Stimulated activated CD8-positive, alpha-beta memory T cell treated with anti-CD3 and anti-CD28 coated beads, Interleukin-4, amount 100 ng/mL, for 4 hours (primary cell): ENCODE data around the gene CNNM3.
"Not testable (repeated sequence)": the region's sequence is repeated elsewhere in the genome, so short reads cannot be mapped to it uniquely, and the experiment has no call there.

Experiments
- DNase-seq, 2 donors: peaks; one replicate each; pipeline ENCODE4 v3.0.0-alpha.2; 2020; ENCODE audit warnings: low read depth in 2 of 2, low spot score in 1 of 2

CNNM3 gene

DNA sequence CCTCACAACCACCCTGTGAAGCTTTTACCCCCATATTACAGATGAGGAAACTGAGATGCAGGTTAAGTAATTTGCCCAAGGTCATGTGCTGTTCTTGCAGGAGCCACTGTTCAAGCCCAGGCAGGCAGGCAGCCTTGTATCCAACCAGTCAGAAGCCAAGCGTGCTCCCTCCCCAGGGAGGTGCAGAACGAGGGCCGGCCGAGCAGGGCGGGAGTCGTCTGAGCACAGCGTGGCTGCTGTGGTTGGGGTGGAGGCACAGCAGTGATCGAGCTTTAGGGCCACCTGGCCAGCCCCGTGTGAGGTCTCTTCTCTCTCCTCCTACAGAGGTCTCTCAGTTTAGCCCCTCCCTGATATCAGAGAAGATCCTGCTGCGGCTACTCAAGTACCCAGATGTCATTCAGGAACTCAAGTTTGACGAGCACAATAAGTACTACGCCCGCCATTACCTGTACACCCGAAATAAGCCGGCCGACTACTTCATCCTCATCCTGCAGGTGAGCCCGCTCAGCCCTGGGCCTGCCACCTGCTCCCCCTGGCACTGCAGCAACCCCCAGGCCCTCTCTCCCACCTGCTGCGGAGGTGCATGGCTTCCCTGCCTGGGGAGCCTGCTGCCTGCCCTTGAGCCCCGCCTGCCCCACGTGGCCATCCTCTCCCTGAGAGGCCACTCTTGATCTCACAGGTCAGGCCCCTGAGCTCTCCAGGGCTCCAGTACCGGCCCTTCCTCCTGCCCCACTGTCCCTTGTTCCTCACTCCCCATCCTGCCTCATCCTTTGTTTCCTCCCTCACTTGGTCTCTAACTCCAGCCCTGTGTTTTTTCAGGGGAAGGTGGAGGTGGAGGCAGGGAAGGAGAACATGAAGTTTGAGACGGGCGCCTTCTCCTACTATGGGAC is 17.1 kb upstream of the CNNM3 start:
- DNase-seq, result no peak

DNA sequence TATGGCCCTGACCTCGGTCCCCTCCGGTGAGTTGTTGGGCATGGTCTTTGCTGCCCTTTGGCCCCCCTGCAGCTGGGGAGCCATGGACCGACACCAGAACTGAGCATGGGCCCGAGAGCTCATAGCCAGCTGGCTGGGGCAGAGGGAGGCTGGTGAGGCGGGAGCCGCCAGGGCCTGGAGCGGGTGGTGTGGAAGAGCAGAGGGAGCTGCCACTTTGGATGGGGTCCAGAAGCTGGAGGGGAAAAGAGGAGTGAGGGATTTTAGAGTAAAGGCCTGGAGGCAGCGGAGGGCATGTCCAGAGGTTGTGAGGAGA is 16.5 kb upstream of the CNNM3 start:
- DNase-seq, result no peak

DNA sequence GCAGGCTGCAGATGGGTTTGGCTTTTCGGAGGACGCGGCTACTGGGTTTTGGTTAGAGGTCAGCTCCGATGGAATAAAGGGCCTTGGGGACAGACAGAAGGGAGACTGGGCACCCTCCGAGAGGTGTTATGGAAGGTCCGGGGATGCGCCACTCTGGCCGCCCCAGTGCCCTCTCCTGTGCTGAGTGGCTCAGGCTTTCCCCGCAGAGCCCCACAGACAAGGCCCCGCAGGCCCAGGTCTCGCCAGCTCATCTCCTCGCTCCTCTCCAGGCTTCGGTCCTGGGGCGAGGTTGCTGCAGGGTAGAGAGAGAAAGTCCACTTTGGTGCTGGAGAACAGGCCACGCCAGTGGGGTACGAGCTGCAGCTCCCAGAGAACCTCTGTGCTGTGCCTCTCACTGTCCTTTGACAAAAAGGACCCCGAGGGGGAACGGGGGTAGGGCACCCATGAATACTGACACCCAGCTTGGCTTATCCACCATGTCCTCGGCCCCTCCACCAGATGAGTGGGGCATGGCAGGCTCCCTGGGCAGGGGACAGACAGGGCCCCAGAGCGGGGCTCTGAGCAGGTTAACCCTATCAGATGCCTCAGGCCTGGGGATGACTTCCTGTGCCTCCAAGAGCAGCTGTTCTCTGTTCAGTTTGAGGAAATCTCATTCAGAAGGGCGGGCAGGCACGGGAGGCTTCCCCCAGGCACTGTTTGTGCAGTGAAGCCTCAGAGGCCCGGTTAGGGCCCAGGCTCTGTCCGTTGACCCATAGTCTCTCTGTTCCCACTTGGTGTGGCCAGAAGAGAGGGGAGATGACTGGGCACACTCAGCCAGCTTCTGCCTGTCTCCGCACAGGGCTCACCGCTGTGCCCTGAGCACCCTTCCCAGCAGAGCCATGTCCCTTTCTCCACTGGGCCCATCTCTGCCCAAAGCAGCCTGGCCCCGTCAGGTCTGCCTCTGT is 15.7 kb upstream of the CNNM3 start:
- no peak for DNase-seq

DNA sequence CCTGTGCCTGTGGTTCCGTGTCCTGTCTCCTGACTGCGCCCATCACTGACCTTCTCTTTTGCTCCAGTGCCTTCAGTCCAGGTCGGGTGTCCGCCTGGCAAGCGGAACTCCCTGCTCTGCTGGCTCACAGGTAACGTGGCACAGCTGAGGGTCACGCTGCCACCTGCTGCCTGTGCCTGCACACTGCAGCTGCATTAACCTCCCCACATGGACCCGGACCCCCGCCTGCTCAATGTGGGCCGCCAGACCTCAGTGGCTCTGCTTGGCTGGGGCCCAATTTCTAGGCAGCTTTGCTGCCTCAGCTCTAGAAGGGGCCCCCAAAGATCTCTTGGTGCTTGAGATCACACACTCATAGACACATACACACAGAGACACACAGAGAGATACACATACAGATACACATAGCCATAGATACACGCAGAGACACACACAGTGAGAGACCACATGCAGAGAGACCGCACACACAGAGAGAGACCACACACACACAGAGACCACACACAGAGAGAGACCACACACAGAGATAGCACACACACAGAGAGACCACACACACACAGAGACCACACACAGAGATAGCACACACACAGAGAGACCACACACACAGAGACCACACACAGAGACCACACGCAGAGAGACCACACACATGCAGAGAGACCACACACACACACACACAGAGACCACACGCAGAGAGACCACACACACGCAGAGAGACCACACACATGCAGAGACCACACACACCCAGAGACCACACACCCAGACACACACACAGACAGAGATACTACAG is 14.9 kb upstream of the CNNM3 start:
- DNase-seq, result peak; percentile 23 to 34

DNA sequence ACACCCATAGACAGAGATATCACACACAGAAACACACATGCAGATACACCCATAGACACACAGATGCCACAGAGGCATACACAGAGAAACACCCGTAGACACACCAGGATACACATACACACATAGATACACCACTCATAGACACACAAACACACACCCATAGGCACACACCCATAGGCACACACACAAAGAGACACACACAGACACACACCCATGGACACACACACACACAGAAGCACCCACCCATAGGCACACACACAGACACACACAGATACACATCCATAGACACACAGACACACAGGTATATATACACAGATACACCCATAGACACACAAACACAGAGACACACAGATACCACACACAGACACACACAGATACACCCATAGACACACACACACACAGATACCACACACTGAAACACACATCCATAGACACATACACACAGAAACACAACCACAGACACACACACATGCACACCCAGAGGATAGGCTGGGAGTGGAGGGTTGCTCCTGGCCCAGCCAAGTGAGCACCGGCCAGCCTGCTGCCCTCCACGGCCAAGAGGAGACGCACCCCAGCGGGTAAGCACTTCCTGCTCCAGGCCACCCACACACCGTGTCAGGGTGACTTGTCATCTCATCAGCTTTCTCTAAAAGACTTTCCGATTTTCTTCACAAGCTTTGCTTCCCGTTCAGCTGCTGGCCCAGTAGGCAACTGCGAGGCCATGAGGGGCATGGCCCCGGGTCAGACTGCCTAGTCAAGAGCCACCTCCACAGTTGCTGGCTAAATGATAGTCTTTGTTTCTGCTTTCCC is 14.1 kb upstream of the CNNM3 start:
- peak in 1 of 2 donors; percentile 13 for DNase-seq

DNA sequence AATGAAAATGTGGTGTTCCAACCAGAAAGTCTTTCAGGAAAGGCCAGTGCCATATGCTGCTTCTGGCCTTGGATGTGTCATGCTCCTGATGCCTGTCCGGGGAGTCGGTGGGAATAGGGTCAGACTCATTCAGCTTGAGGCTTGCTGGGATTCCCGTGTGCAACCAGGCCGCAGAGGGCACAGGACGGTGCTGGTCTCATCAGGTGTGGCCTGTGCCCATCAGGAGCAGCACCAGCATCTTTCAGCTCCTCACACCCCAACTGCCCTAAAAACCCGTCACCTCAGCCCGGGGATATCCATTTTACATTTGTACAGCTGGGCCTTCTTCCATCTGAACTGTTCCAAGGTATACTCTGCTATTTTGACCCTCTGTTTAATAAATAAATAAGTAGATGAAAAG is 13.3 kb upstream of the CNNM3 start:
- no peak for DNase-seq

DNA sequence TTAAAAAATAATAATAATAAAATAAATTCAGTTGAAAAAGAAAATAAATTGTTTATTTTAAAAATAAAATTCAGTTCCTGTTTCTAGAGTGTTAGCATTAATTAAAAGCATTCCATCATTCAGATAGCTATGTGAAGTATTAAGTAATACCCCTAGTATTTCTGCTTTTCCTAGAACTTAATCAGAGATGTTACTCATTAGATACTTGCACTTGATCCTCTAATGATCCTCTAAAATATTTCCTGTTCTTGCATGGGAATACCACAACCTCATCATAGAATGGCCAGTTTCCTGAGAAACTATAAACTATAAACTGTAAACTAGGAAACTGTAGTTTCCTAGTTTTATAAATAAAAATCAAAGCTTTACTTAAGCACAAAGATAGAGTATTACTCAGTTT is 11.1 kb upstream of the CNNM3 start:
- no peak for DNase-seq

DNA sequence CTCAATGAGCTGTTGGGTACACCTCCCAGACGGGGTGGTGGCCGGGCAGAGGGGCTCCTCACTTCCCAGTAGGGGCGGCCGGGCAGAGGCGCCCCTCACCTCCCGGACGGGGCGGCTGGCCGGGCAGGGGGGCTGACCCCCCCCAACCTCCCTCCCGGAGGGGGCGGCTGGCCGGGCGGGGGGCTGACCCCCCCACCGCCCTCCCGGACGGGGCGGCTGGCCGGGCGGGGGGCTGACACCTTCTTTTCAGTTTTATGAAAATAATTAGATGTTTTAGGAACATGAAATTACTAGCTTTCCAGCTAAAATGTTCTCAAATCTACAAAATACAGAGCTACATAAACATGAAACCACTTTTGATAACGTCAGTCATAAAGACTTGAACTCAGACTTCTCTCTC is 10.1 kb upstream of the CNNM3 start:
- DNase-seq, result not testable (repeated sequence)

DNA sequence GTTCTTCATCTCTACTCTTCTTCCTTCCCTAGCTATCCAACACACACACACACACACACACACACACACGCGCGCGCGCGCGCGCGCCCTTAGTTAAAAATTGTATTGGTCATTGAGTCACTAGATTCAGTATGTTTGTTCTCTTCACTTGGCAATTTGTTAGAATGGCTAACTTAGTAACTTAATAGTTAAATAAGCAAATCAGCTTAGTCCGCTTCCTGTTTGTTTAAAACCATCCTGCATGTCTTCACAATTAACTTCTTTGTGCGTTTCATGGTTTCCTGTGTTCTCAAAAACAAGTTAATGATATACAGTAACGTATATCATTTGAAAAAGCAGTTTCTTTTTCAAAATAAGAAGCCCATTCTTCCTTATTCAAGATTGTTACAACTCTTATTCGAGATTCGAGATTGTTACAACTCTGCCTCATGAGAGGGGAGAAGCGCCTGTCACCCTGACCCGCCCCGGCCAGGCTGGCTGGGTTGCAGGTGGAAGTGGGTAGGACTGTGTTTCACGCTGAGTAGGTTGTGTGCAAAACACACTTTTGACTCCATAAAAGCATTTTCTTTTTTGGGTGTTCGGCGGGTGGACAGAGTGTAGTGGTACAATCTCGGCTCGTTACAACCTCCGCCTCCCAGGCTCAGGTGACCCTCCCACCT is 9.5 kb upstream of the CNNM3 start:
- peak in 1 of 2 donors; percentile 14 for DNase-seq

DNA sequence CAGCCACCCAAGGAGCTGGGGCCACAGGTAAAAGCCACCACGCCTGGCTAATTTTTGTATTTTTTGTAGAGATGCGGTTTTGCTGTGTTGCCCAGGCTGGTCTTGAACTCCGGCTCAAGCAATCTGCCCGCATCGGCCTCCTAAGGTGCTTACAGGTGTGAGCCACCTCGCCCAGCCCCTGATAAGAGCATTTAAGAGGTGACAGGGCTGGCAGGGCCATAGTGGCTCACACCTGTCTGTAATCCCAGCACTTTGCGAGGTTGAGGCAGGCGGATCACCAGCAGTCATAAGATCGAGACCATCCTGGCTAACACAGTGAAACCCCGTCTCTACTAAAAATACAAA is 9.0 kb upstream of the CNNM3 start:
- DNase-seq, result no peak

DNA sequence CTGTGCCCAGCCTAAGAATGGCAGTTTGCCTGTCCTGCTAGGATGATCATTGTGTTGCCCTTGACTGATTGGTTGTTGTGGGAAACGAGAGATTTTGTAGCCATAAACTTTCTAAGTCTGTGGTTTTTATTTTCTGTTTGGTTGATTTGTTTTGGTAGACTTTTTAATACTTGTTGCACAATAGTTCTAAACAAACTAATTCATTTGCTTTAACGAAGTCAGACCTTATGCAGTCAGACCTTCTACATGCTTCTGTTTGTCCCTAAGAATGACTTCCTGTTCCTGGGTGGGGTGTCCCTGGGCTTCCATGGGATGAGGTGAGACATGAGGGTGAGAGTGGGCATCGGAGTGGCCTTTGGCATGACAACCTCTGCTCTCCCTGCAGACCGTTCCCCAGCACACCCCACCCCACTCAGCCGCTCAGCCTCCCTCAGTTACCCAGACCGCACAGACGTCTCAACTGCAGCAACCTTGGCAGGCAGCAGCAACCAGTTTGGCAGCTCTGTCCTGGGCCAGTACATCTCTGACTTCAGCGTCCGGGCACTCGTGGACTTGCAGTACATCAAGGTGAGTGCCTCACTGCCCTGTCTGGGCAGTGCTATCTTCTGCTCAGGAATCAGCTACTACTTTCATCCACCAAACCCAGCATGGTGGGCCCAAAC is 7.8 kb upstream of the CNNM3 start:
- DNase-seq, result no peak

DNA sequence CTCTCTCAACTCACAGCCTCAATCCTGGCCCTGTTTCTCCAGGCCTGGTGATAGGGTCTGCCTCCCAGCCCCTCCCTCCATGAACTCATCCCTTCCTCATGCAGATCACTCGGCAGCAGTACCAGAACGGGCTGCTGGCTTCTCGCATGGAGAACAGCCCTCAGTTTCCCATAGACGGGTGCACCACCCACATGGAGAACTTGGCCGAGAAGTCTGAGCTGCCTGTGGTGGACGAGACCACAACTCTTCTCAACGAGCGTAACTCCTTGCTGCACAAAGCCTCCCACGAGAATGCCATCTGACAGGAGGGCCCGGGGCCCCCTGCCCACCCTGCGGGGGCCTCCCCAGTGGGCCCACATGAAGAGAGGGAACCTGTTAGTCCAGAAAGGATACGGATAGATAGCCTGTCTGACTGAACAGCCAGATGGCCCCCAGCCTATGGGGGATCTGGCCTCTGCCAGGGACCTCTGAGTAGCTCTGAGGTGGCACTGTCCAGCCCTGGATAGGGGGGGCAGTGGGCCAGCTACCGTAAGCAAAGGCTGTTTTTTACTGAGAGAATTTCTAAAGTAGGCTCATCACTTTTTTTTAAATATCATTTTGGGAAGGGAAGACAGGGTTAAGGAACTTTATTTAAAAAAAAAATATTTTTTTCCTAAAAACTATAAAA is 6.7 kb upstream of the CNNM3 start:
- DNase-seq, result no peak

DNA sequence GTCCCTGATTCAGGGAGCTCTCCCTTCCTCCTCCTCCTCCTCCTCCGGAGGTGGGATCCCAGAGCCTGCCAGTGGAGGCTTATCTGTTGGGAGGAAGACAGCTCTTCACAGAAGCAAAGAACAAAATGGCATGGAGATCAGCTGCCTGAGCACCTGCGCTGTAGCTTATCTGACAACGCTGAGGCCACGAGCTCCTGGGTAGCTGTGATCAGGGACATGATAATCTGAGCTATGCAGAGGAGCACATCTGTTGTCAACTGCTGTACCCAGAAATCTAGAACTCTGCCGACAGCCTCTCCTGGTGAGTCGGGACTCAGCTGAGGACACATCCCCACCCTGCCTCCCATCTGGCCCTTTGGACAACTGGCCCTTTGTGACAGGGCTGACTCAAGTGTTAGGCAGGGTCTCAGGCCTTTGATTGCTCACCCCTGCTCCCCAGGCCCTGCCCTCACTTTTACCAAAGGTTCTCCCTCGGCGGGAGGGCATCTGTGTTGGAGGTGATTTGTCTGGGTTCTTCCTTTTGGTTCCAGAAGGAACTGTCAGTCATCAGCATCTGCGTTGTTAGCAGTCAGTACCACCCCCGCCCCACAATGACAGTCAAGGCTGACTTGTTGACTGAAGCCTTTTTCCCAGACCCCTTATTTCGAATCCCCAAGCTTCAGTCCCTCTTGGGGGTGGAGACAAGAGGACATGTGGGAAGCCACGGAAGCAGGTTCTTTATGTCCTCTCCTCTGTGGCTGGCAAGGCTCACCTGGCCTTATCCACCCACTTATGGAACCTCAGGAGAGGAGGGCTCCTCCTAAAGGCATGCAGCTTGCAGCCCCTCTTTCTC is 5.9 kb upstream of the CNNM3 start:
- no peak for DNase-seq

DNA sequence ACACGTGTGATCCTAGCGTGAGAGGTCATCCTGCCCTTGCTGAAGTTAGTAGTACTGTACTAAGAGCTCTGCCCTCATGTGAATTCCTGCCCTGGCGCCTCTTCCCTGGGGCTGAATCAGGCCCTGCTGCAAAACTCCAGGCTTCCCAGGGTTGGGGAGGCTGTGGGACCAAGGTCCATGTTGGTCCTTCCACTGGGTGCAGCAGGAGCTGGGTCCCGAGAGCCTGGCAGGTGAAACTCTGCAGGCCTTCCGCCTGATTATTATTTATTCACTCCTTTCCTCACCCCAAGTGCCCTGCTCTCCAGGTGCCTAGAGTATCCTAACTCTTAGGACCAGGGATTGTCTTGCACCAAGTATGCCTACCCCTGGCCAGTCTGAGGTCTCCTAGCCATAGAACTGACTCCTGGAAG is 5.3 kb upstream of the CNNM3 start:
- DNase-seq, result no peak

DNA sequence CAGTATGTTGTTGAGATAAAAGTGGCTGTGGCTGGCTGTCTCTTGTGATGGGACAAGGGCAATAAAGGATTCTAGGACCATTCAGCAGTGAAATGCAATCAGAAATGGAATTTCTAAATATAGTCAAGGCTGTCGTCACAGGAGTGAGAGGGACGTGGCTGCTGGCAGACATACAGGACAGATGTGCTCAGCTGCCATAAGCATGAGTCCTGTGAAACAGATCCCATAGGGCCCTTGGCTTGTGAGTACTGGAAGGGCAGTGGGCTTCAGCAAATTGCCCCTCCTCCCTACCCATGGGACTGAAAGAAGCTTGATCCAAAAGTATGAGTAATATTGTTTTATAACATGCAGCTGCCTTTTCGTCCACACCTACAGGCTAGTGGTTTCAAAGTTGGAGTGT is 4.2 kb upstream of the CNNM3 start:
- no peak for DNase-seq

DNA sequence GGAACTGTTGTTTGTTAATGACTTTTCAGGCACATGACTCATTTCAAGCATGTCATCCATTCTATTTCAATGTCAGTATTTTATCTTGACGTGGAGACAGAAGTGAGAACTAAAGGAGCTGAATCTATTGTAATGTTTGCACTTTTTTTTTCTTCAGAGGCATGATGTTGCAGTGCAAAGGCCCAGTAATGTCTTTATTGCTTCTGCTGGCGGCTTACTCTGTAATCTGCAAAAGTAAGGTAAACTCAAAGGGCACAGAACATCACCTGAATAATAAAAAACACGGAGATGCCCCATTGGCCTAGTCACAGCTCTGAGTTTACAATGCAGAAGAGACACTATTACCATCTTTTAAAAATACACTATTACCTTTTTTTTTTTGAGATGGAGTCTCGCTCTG is 2.4 kb upstream of the CNNM3 start:
- no peak for DNase-seq

DNA sequence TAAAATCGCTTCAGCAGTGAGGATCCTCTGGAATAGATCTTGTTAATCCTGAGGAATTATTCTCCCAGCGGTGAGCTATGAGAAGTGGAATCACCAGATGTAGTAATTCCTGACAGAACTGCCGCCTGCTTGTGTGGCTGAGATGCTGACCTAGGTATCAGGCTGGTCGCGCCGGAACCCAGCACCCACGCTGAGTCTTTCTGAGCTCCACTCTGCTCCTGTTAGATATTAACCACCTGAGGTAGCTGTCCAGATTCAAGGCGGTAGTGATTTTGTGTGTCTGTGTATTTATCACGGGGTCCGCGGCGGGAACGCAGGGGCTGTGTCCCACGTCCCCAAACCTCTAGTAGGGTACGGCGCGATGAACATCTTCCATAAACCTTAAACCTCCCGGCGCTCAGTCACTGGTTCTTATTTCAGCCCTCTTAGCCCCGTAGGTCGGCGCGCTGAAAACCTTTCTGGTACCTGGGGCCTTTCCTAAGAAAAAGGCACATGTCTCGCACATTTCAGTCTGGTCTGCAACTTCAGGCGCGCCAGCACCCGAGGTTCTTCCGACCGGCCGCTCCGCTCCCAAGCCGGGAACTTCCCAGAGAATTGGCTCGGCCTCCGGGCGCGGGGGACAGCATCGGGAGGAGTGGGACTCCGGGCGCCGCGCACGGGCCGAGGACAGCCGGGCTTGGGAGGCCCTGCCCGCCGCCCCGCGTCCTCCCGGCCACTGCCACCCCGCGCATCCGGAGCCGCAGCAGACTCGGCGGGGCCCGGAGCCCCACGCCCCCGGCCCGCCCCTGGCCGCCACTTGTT is 542 bp upstream of the CNNM3 start:
- no peak for DNase-seq
